B cell (primary cell): ENCODE data around the gene CRB3. TPM values are rescaled to one million over a fixed set of nuclear protein-coding genes. Genes with fewer than 3 reads are reported as not detected.

Experiments
- ATAC-seq: fragments of 200-7000 bp; cut with Tn5 transposase; one replicate; pipeline ENCODE4 v1.10.0; 2021; ENCODE audit warnings: low read depth, mild to moderate bottlenecking, moderate number of reproducible peaks, moderate library complexity
- CTCF ChIA-PET: fragments of 350-600 bp; sonication (Branson Sonifier 250); formaldehyde crosslinking; loops from one replicate; lab custom pipeline; 2021; ENCODE audit warnings: antibody characterized with exemption, inconsistent platforms; lab: Charles Lee
- POLR2A ChIA-PET: fragments of 350-600 bp; sonication (Branson Sonifier 250); formaldehyde crosslinking; loops from one replicate; lab custom pipeline; 2021; ENCODE audit warnings: antibody characterized with exemption; lab: Charles Lee
- DNase-seq: peaks from one replicate; pipeline ENCODE4 v3.0.0; 2013
- H2AFZ ChIP-seq: 2 replicates; pipeline ENCODE4 v1.6.1; 2012; ENCODE audit warnings: mild to moderate bottlenecking, low read depth, low read length; ENCODE audit not compliant: insufficient read depth, poor library complexity, severe bottlenecking
- H3K27ac ChIP-seq, 2 donors: 1 replicate in 1 of 2; 2 replicates in 1 of 2; pipeline ENCODE4 v1.5.1; 2012 to 2013; ENCODE audit warnings: low read length in 2 of 2, mild to moderate bottlenecking in 2 of 2, moderate library complexity in 1 of 2
- H3K27me3 ChIP-seq, 4 experiments: fragments of 200-600 bp in 1 of 4; sonication (generic) in 1 of 4; replicated peaks in 1 of 4; 1 replicate in 2 of 4; 2 replicates in 2 of 4; pipeline versions ENCODE4 v1.6.1 to v1.7.0; 2013 to 2016; ENCODE audit warnings: low read length in 3 of 4, mild to moderate bottlenecking in 2 of 4, mixed read lengths in 1 of 4, moderate library complexity in 1 of 4; ENCODE audit not compliant: insufficient read depth in 4 of 4, control insufficient read depth in 3 of 4; ENCODE audit errors: control extremely low read depth in 1 of 4
- H3K36me3 ChIP-seq, 2 experiments: replicated peaks in 1 of 2; 1 replicate in 1 of 2; 2 replicates in 1 of 2; pipeline versions ENCODE4 v1.6.1 to v1.7.1; 2013; ENCODE audit warnings: low read length in 1 of 2; ENCODE audit not compliant: insufficient read depth in 2 of 2, control insufficient read depth in 1 of 2; ENCODE audit errors: control extremely low read depth in 1 of 2, extremely low read depth in 1 of 2
- H3K4me1 ChIP-seq, 2 donors: fragments of 200-600 bp in 1 of 2; sonication (generic) in 1 of 2; 1 replicate in 1 of 2; 2 replicates in 1 of 2; pipeline versions ENCODE4 v1.5.1 to v1.6.1; 2013 to 2017; ENCODE audit warnings: low read length in 2 of 2; ENCODE audit not compliant: control insufficient read depth in 2 of 2, insufficient read depth in 2 of 2
- H3K4me2 ChIP-seq: replicated peaks from 2 replicates; pipeline ENCODE3; 2012; ENCODE audit warnings: mild to moderate bottlenecking, low read depth, low read length; ENCODE audit not compliant: poor library complexity, severe bottlenecking
- H3K4me3 ChIP-seq, 5 experiments: fragments of 200-600 bp in 1 of 5; sonication (generic) in 1 of 5; 1 replicate in 3 of 5; 2 replicates in 2 of 5; pipeline versions ENCODE4 v1.5.1 to v1.7.0; 2011 to 2016; ENCODE audit warnings: low read length in 4 of 5, mild to moderate bottlenecking in 4 of 5, low read depth in 2 of 5, control low read depth in 1 of 5, moderate library complexity in 1 of 5; ENCODE audit not compliant: insufficient read depth in 1 of 5; ENCODE audit errors: control extremely low read depth in 1 of 5, extremely low read depth in 1 of 5
- H3K79me2 ChIP-seq: fragments of 200-600 bp; sonication (generic); one replicate; pipeline ENCODE4 v1.6.0; 2016; ENCODE audit warnings: low read length; ENCODE audit not compliant: control insufficient read depth, insufficient read depth
- H3K9ac ChIP-seq: fragments of 200-600 bp; sonication (generic); 2 replicates; pipeline ENCODE4 v1.6.1; 2017; ENCODE audit warnings: mild to moderate bottlenecking, low read length, moderate library complexity
- H3K9me3 ChIP-seq, 3 donors: one replicate each; pipeline versions ENCODE4 v1.6.1 to v1.7.1; 2013; ENCODE audit warnings: low read length in 2 of 3; ENCODE audit not compliant: control insufficient read depth in 2 of 3, insufficient read depth in 1 of 3; ENCODE audit errors: control extremely low read depth in 1 of 3
- H4K20me1 ChIP-seq: 2 replicates; pipeline ENCODE4 v1.6.0; 2012; ENCODE audit warnings: mild to moderate bottlenecking, low read length; ENCODE audit not compliant: insufficient read depth, control insufficient read depth, poor library complexity, severe bottlenecking
- H3K27ac Mint-ChIP-seq: one replicate; pipeline ENCODE4 v1.8.0; 2021; ENCODE audit warnings: mixed read lengths
- H3K27me3 Mint-ChIP-seq: one replicate; pipeline ENCODE4 v1.8.0; 2021; ENCODE audit warnings: mixed read lengths
- H3K4me1 Mint-ChIP-seq: one replicate; pipeline ENCODE4 v1.8.0; 2021; ENCODE audit warnings: mixed read lengths
- H3K4me3 Mint-ChIP-seq: one replicate; pipeline ENCODE4 v1.8.0; 2021; ENCODE audit warnings: mixed read lengths
- H3K9me3 Mint-ChIP-seq: one replicate; pipeline ENCODE4 v1.8.0; 2022; ENCODE audit warnings: mixed read lengths; ENCODE audit not compliant: insufficient read depth
- EZH2 ChIP-seq: IDR thresholded peaks from 2 replicates; pipeline ENCODE4 v1.6.1; 2012; ENCODE audit warnings: borderline replicate concordance, low read depth, mild to moderate bottlenecking, moderate library complexity, low read length; ENCODE audit not compliant: insufficient read depth, poor library complexity, severe bottlenecking
- WGBS: methylation state at CpG from one replicate; pipeline ENCODE4 v1.1.5; 2013; ENCODE audit warnings: missing lambda C conversion rate; ENCODE audit not compliant: insufficient coverage; 5-methylcytosine and 5-hydroxymethylcytosine counted together
- intact Hi-C: fragments of 100-400 bp; cut with micrococcal nuclease; formaldehyde crosslinking; loops from one replicate; pipeline ENCODE4 v1.10.0; 2022
- polyA plus RNA-seq: library from polyadenylated mRNA; depleted of rRNA; stranded (reverse); fragments of >200 nt; gene quantifications from 2 replicates; pipeline ENCODE4 v1.2.3, GENCODE V29; 2012
- small RNA-seq: library from RNA; depleted of rRNA; stranded (forward); fragments of <200 nt; gene quantifications from one replicate; pipeline ENCODE3, GENCODE V24; 2012; ENCODE audit warnings: low replicate concordance, low read depth; ENCODE audit not compliant: insufficient read length
- total RNA-seq, 2 donors: library from RNA; stranded (reverse); fragments of 120-200 nt in 1 of 2; gene quantifications; 1 replicate in 1 of 2; 2 replicates in 1 of 2; pipeline versions ENCODE4 v1.2.3 to v1.2.4, GENCODE V29; 2013 to 2022
- TF ChIP-seq, protein P1 (sequence below): fragments of 200-600 bp; IDR thresholded peaks from one replicate; pipeline ENCODE4 v1.8.0; 2022; ENCODE audit warnings: antibody characterized with exemption, mild to moderate bottlenecking

The CRB3 gene
- total and polyA plus RNA-seq, 2 donors (not counting 1 experiment from before 2014, with no cell fraction given): 2.1 to 3.6 TPM

DNA sequence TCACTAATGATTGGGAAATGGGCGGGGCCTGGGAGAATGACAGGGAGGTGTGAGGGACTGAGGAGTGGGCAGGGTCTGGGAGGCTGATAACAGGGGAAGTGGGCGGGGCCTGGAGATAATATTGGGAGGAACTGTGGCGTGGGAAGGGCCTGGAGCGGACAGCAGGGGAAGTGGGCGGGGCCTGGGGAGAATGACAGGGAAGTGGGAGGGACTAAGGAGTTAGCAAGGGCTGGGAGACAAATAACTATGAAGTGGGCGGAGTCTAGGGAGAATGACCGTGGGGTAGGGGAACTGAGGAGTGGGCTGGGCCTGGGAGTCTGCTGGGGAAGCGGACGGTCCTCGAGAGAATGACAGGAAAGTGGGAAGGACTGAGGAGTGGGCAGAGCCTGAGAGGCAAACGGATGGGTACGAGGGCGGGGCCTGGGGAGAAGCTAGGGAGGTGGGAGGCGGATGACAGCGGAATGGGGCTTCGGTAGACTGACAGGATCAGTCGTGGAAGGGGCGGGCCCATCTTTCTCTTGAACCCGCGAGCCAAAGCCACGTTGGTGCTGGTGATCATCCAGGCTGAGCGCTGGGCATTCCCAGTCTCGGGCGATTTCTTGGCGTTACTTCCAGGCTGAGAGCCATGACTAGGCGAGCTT is 52.1 kb downstream of the CRB3 start:
- H3K27ac Mint-ChIP-seq: peak overlapping the region; percentile 57
- peak overlapping the region; percentile 87 for H2AFZ ChIP-seq
- H3K4me3 Mint-ChIP-seq: peak overlapping the region; percentile 92
- H3K4me1 Mint-ChIP-seq: peaks cover 36% of the 10 kb centered on the region
- peak overlapping the region; percentile 93 for H3K4me2 ChIP-seq
- no peaks in the 10 kb centered on the region for H3K9me3 ChIP-seq
- H3K36me3 ChIP-seq: no peaks in the 10 kb centered on the region
- intact Hi-C loops: loop anchor here (1.0 to 5.0 kb wide), 6 partner anchors 35 to 347 kb away; partner anchors contain the start of genes ALKBH7, DENND1C and VAV1
- no peaks in the 10 kb centered on the region for H4K20me1 ChIP-seq
- peaks cover 21 to 41% of the 10 kb centered on the region in 2 donors for H3K4me1 ChIP-seq
- ATAC-seq (peak; percentile 48), DNase-seq (peak; percentile 79)
- peak overlapping the region in 1 of 2 donors; percentile 16 for H3K27ac ChIP-seq
- H3K9ac ChIP-seq: peak overlapping the region; percentile 69
- peak overlapping the region; percentile 31 to 74 (median 68) for H3K4me3 ChIP-seq
- ChIA-PET POLR2A (interaction anchor here (0.6 to 1.8 kb wide), 11 partner anchors 12 to 920 kb away, joined by 3 to 19 read pairs (median 5); partner anchors contain the start of gene VAV1), CTCF (interaction anchor here (0.7 to 4.1 kb wide), 52 partner anchors 9 to 390 kb away, joined by 3 to 52 read pairs (median 4); partner anchors contain the start of genes DENND1C, GPR108 and GTF2F1)
- no peaks in the 10 kb centered on the region for H3K27me3 Mint-ChIP-seq
- no peaks in the 10 kb centered on the region for H3K9me3 Mint-ChIP-seq
- H3K27me3 ChIP-seq: no peaks in the 10 kb centered on the region
- TF ChIP-seq, protein P1, sequence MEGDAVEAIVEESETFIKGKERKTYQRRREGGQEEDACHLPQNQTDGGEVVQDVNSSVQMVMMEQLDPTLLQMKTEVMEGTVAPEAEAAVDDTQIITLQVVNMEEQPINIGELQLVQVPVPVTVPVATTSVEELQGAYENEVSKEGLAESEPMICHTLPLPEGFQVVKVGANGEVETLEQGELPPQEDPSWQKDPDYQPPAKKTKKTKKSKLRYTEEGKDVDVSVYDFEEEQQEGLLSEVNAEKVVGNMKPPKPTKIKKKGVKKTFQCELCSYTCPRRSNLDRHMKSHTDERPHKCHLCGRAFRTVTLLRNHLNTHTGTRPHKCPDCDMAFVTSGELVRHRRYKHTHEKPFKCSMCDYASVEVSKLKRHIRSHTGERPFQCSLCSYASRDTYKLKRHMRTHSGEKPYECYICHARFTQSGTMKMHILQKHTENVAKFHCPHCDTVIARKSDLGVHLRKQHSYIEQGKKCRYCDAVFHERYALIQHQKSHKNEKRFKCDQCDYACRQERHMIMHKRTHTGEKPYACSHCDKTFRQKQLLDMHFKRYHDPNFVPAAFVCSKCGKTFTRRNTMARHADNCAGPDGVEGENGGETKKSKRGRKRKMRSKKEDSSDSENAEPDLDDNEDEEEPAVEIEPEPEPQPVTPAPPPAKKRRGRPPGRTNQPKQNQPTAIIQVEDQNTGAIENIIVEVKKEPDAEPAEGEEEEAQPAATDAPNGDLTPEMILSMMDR: no peak
- TF ChIP-seq EZH2: no peak
- WGBS: 4% methylated on average over 24 of the region's 26 CpGs
- H3K79me2 ChIP-seq: no peaks in the 10 kb centered on the region

Small RNAs within 50 kb of the gene (small RNA-seq; reads per million reads assigned to genes)
- gene AC010503.2: not detected

Other genes starting within 250 kb of the CRB3 start
- 40.2 and 45.7 TPM in 2 replicates for gene MLLT1, start 184.3 kb upstream of the CRB3 start, total RNA-seq
- gene MLLT1, start 184.3 kb upstream of the CRB3 start, polyA plus RNA-seq: 15.3 and 19.4 TPM in 2 replicates
- not detected in 2 replicates for gene ACER1, start 130.7 kb upstream of the CRB3 start, total RNA-seq
- gene ACER1, start 130.7 kb upstream of the CRB3 start, polyA plus RNA-seq: 0.14 TPM in 1 of 2 replicates, not detected in the other
- 38.2 and 39.8 TPM in 2 replicates for gene CLPP, start 102.7 kb upstream of the CRB3 start, total RNA-seq
- gene CLPP, start 102.7 kb upstream of the CRB3 start, polyA plus RNA-seq: 82.1 and 83.4 TPM in 2 replicates
- gene ALKBH7, start 91.5 kb upstream of the CRB3 start, total RNA-seq: 62.7 and 67.0 TPM in 2 replicates
- gene ALKBH7, start 91.5 kb upstream of the CRB3 start, polyA plus RNA-seq: 27.5 and 36.4 TPM in 2 replicates
- gene PSPN, start 88.3 kb upstream of the CRB3 start, total RNA-seq: 3.0 and 3.3 TPM in 2 replicates
- 0.30 and 1.1 TPM in 2 replicates for gene PSPN, start 88.3 kb upstream of the CRB3 start, polyA plus RNA-seq
- gene GTF2F1, start 71.1 kb upstream of the CRB3 start, total RNA-seq: 56.5 and 63.4 TPM in 2 replicates
- gene GTF2F1, start 71.1 kb upstream of the CRB3 start, polyA plus RNA-seq: 41.0 and 47.8 TPM in 2 replicates
- gene KHSRP, start 39.5 kb upstream of the CRB3 start, total RNA-seq: 195 and 205 TPM in 2 replicates
- 79.6 and 82.8 TPM in 2 replicates for gene KHSRP, start 39.5 kb upstream of the CRB3 start, polyA plus RNA-seq
- 0.29 and 0.30 TPM in 2 replicates for gene SLC25A41, start 30.5 kb upstream of the CRB3 start, total RNA-seq
- 0.07 and 0.48 TPM in 2 replicates for gene SLC25A41, start 30.5 kb upstream of the CRB3 start, polyA plus RNA-seq
- gene SLC25A23, start 4.5 kb upstream of the CRB3 start, total RNA-seq: 19.9 and 25.3 TPM in 2 replicates
- gene SLC25A23, start 4.5 kb upstream of the CRB3 start, polyA plus RNA-seq: 2.4 and 9.3 TPM in 2 replicates
- gene DENND1C, start 17.5 kb downstream of the CRB3 start, total RNA-seq: 117 and 119 TPM in 2 replicates
- 132 and 134 TPM in 2 replicates for gene DENND1C, start 17.5 kb downstream of the CRB3 start, polyA plus RNA-seq
- 21.9 and 22.1 TPM in 2 replicates for gene TUBB4A, start 38.0 kb downstream of the CRB3 start, total RNA-seq
- gene TUBB4A, start 38.0 kb downstream of the CRB3 start, polyA plus RNA-seq: 3.3 and 3.9 TPM in 2 replicates
- 11.7 TPM in 2 replicates for gene TNFSF9, start 66.8 kb downstream of the CRB3 start, total RNA-seq
- 8.9 and 24.3 TPM in 2 replicates for gene TNFSF9, start 66.8 kb downstream of the CRB3 start, polyA plus RNA-seq
- 48.5 and 49.1 TPM in 2 replicates for gene CD70, start 126.9 kb downstream of the CRB3 start, total RNA-seq
- gene CD70, start 126.9 kb downstream of the CRB3 start, polyA plus RNA-seq: 14.6 and 23.9 TPM in 2 replicates
- 0.37 and 0.58 TPM in 2 replicates for gene TNFSF14, start 205.9 kb downstream of the CRB3 start, total RNA-seq
- 0.04 and 0.06 TPM in 2 replicates for gene TNFSF14, start 205.9 kb downstream of the CRB3 start, polyA plus RNA-seq